ENCODE results near the gene SERTAD2. TPM values are rescaled to one million over a fixed set of nuclear protein-coding genes. Genes with fewer than 3 reads are reported as not detected.

SERTAD2 gene
- total and polyA plus RNA-seq, 2 experiments from 2014 or later, result 6.2 to 6.4 TPM

GRCh38 chr2:64635976-64636911 is 17.5 kb downstream of the SERTAD2 start (continued):
- TF ChIP-seq REST (IDR thresholded peaks at IDR 0.05; ENCODE audit: unreplicated experiment) (no peak), CTCF (conservative IDR thresholded peaks at IDR 0.05; ENCODE audit: low read depth in 2 of 2) (no peak; a peak in 1 of 4 replicates)

GRCh38 chr2:64634345-64635267 is 19.1 kb downstream of the SERTAD2 start:
- peaks cover 6% of the 10 kb centered on the region for H3K27me3 Mint-ChIP-seq (ENCODE audit: insufficient read depth, low read depth, poor library complexity)
- H3K9me3 Mint-ChIP-seq, result no peaks in the 10 kb centered on the region
- Histone ChIP-seq H3K36me3 (ENCODE audit: insufficient read depth) (no peaks in the 10 kb centered on the region), H2AFZ (no peak overlapping the region), H3K27ac (ENCODE audit: low read depth) (no peak overlapping the region), H3K79me2 (replicated peaks; ENCODE audit: insufficient read depth) (peaks cover 23% of the 10 kb centered on the region), H3K4me1 (ENCODE audit: insufficient read depth) (peaks cover 35% of the 10 kb centered on the region), H3K4me3 (no peak overlapping the region), H3K9me2 (ENCODE audit: insufficient read depth) (no peaks in the 10 kb centered on the region), H3K27me3 (ENCODE audit: insufficient read depth) (no peaks in the 10 kb centered on the region), H4K20me1 (replicated peaks; ENCODE audit: insufficient read depth) (peaks cover 18% of the 10 kb centered on the region; the same call in 1 of the 2 replicates), H3F3A (replicated peaks; ENCODE audit: low read depth) (no peaks in the 10 kb centered on the region), H3K4me2 (no peak overlapping the region)
- peaks cover 15% of the 10 kb centered on the region for H3K36me3 Mint-ChIP-seq (ENCODE audit: low read depth)
- peaks cover 42% of the 10 kb centered on the region for H3K4me1 Mint-ChIP-seq
- H3K4me3 Mint-ChIP-seq, result no peak overlapping the region
- no peak for ATAC-seq
- no peak for DNase-seq (ENCODE audit: low spot score)
- H3K27ac Mint-ChIP-seq, result no peak overlapping the region
- TF ChIP-seq STAT1 (IDR thresholded peaks at IDR 0.05; ENCODE audit: unreplicated experiment) (no peak), CTCF (conservative IDR thresholded peaks at IDR 0.05; ENCODE audit: low read depth in 2 of 2) (no peak), CREB1 (CRISPR knock-in tag; IDR thresholded peaks at IDR 0.05; ENCODE audit: low read depth) (no peak), JUNB (IDR thresholded peaks at IDR 0.05; ENCODE audit: unreplicated experiment) (no peak), EZH2phosphoT487 (IDR thresholded peaks at IDR 0.05; ENCODE audit: unreplicated experiment) (no peak), ZNF331 (CRISPR knock-in tag; IDR thresholded peaks at IDR 0.05; ENCODE audit: low read depth) (no peak), REST (IDR thresholded peaks at IDR 0.05; ENCODE audit: unreplicated experiment) (no peak), NANOG (IDR thresholded peaks at IDR 0.05; ENCODE audit: borderline replicate concordance) (no peak), ZNF114 (CRISPR knock-in tag; IDR thresholded peaks at IDR 0.05) (no peak)

Measured in GM23338 (cell line).